NCI-H2107 treated with DMSO at 0.1 percent for 48 hours (cell line): Measurements from ENCODE around the gene FCER2.
"Not testable (repeated sequence)": the region's sequence is repeated elsewhere in the genome, so short reads cannot be mapped to it uniquely, and the experiment has no call there.

ENCODE experiments used
- DNase-seq: peaks from one replicate; lab custom pipeline; 2025; ENCODE audit not compliant: unreplicated experiment; lab: John Stamatoyannopoulos, UW

The FCER2 gene, protein sequence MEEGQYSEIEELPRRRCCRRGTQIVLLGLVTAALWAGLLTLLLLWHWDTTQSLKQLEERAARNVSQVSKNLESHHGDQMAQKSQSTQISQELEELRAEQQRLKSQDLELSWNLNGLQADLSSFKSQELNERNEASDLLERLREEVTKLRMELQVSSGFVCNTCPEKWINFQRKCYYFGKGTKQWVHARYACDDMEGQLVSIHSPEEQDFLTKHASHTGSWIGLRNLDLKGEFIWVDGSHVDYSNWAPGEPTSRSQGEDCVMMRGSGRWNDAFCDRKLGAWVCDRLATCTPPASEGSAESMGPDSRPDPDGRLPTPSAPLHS

DNA sequence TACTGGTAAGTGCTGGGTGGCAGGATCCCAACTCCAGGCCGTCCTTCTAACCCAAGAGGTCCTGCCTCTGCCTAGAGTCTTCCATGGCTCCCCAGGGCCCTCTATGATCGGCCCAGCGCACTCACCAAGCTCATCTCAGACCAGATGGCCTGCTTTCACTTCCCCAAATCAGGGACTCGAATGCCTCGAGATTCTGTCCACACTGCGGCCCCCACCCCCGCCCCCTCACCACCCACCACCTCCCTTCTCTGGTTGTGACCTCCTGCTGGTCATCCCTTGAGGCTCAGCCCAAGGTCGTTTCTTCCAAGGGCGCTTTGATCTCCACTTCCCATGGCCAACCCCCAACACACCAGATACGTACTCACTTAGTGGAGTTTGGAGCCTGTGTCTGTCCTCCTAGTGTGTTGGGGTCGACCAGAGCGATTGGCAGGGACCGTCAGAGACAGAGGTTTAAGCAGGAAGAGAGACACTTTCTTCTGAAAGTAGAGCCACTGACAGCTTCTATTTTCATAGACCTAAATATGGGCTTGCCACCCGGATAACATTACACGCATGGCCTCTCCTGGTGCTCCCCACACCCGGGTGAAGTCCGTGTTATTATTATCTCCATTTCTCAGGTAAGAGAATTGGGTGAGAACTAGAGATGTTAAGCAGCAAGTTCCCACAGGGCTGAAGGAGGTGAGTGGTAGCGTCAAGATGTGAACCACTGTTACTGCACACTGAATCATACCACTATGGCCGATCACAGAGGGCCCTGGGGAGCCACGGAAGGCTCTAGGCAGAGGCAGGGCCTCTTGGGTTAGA is at the start of gene FCER2:
Gene FCER2, minus strand, starts transcription at position 478 of the 804 bp plus-strand sequence. CDS start 2,371 bp downstream, outside the sequence.
- DNase-seq: no peak

- DNase-seq: no peak
Observed at GRCh38 chr19:7751157-7751783, 49.3 kb upstream of the FCER2 start.

GRCh38 chr19:7748756-7749155 is 46.8 kb upstream of the FCER2 start:
- DNase-seq: no peak

GRCh38 chr19:7748171-7748570 is 46.2 kb upstream of the FCER2 start:
- no peak for DNase-seq

GRCh38 chr19:7746903-7747884 is 45.3 kb upstream of the FCER2 start, which contains the start of gene CD209:
CD209 (minus strand) TSS chr19:7747534; CDS start chr19:7747511, 23 bp downstream.
- DNase-seq: no peak

- DNase-seq: not testable (repeated sequence)
Observed at GRCh38 chr19:7746306-7746705, 44.4 kb upstream of the FCER2 start.

DNA sequence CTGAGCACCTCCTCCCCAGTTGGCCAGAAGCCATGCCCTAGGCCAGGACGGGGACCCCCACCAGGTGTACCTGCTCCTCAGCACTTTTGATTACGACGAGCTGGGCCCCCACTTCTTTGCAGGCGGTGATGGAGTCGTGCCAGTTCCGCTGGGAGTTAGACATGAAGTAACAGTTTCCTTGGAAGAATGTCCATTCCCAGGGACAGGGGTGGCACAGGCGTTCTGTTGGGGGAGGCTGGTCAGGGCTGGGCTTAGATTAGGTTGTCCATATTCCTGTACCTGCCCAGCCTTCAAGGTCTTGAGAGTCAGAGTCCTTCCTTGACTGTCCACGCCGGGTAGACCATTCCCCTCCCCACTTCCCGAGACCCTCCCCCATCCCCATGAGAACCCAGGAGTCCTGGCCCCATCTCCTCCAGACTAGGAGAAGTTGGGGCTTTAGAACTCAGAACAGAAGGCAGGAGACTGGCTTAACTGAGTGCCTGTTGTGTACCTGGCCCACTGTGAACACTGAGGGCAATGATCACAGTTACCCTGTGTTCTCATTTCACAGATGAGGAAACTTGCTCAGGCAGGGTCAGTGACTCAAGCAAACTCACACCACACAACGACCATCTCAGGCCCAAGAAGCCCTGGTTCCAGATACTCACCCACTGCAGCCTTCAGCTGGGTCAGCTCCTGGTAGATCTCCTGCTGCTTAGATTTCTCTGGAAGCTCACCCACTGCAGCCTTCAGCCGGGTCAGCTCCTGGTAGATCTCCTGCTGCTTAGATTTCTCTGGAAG is 43.1 kb upstream of the FCER2 start:
- no peak for DNase-seq

- no peak for DNase-seq
Observed at GRCh38 chr19:7744199-7744786, 42.4 kb upstream of the FCER2 start.

DNA sequence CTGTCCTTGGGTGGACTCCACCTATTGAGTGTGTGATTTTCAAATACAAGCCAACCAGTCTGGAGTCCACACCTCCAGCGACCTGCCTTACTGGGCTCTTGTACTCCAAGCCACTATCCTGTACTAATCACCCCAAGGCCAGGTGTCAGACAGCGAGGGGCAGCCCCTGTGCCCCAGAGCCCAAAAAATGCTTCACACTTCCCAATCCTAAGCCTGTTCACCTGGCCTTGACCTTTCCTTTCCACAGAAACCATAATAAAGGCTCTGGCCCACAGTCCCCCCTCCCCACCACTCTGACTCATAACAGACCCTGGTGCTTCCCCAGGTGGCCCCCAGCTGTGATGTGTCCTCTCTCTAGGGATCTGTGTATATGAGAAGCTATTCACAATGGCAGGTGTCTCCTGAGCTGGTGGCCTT is 41.5 kb upstream of the FCER2 start:
- DNase-seq: no peak

GRCh38 chr19:7742991-7743390 is 41.1 kb upstream of the FCER2 start:
- no peak for DNase-seq

DNA sequence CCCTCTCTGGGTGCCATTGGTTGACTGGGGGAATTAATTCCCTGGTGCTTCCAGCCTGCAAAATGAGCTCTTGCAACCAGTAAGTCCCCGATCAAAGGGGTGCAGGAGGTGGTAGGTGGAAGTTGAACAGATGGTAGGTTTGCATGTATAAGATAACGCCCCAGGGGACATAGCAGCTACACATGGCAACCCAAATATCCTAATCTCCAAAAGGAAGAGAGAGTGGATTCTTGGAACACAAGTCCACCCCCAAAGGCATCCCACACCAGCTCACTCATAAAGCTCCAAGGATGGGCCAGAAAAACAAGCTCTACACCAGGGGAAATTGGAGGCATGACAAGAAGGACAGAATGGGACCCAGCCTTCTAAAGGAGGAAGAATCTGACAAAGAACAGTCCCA is 40.6 kb upstream of the FCER2 start:
- DNase-seq: no peak

DNA sequence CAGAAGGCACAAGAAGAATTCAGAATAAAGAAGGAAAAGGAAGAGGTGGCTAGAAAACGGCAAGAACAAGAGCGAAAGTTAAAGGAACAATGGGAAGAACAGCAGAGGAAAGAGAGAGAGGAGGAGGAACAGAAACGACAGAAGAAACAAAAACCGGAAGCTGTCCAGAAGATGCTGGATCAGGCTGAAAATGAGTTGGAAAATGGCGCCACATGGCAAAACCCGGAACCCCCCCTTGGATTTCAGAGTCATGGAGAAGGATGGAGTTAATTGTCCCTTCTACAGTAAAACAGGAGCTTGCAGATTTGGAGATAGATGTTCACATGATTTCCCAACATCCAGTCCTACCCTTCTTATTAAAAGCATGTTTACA is 38.7 kb upstream of the FCER2 start:
- DNase-seq: no peak

GRCh38 chr19:7739801-7740681 is 38.1 kb upstream of the FCER2 start:
- no peak for DNase-seq

DNA sequence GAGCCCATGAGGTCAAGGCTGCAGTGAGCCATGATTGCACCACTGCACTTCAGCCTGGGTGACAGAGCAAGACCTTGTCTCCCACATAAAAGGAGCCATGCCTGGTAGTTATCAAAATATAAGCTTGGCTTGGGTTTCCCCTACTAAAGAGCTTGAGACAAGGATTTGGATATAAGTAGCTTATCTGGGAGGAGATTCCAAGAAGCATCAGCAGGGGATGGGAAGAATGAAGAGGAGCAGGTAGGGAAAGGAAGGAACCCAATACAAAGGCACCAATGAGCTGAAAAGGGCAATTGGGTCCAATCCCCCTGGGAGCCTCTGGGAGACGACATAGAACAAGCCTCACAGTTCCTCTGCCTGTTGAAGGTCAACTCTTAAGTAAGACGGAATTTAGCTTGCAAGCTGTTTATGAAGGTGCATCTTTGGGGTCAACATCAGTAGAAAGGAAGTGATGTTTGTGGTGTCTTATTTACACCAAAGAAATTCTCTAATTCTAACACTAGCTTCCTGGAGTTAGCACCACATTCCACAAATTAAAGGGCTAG is 37.4 kb upstream of the FCER2 start:
- DNase-seq: no peak

- no peak for DNase-seq
Observed at GRCh38 chr19:7738023-7738422, 36.1 kb upstream of the FCER2 start.

DNA sequence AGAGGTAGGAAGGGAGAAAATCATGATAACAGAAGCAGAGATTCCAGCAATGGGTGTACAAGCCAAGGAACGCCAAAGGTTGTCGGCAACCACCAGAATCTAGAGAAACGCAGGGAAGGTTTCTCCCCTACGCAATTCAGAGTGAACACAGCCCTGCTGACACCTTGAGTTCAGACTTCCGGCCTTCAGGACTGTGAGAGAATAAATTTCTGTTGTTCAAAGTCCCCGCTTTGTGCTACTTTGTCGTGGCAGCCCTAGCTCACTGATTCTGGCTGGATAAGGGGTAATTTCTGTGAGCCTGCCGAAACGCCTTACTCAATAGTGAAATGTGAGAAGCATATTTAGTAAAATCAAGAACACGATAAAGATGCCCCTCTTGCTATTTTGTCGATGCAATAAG is 35.3 kb upstream of the FCER2 start:
- DNase-seq: no peak

- DNase-seq: no peak
Observed at GRCh38 chr19:7736148-7736547, 34.2 kb upstream of the FCER2 start.
